Testis (tissue), 2 donors: ENCODE measurements around the gene SH3GL1.

Source experiments
- CTCF ChIP-seq, 3 experiments: fragments of 450-650 bp in 2 of 3; fragments of 200-600 bp in 1 of 3; sonication (generic) in 1 of 3; IDR thresholded peaks; one replicate each; pipeline ENCODE4 v1.5.1; 2016 to 2019; ENCODE audit warnings: antibody characterized with exemption in 3 of 3, mild to moderate bottlenecking in 2 of 3, moderate library complexity in 1 of 3
- POLR2A ChIP-seq: fragments of 450-650 bp; IDR thresholded peaks from one replicate; pipeline ENCODE4 v1.6.1; 2017; ENCODE audit warnings: antibody characterized with exemption, mild to moderate bottlenecking, moderate library complexity

GRCh38 chr19:4334929-4335570 is 65.3 kb downstream of the SH3GL1 start:
- TF ChIP-seq CTCF (IDR thresholded peaks at IDR 0.05), result no peak
- TF ChIP-seq POLR2A, result no peak
